ENCODE results near the gene CLSTN2.

CLSTN2 gene

DNA sequence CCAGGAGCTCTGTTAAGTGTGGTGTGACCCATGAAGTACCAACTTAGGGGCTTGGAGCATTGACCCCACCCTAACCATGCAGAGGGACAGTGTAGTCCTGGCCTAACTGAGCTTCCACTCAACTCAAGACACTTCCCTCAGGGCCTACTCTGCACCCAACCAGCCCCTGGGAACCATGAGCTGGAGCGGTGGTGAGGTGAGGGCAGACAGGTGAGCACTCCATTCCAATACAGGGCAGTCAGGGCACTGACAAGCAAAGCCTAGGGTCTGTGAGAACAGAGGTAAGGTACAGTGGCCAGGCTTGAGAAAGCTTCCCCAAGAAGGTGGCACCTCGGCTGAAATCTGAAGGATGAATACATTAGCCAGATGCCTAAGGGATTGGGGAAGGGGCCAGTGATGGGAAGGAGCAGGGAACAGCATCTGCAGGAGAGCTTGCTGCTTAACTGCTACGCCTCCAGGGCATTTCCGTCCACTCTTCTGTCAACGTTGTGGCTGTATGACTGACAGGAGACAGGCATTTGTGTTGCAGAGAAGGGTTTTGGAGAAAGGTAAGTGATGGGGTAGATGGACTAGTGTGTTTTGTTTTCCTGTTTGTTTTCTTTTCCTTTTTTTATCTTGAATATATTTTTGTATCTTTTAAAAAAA, 499.4 kb downstream of the CLSTN2 start:
- DNase-seq: no peak

GRCh38 chr3:140436421-140436820, 501.4 kb downstream of the CLSTN2 start:
- no peak for DNase-seq

GRCh38 chr3:140438736-140439470, 503.9 kb downstream of the CLSTN2 start:
- DNase-seq: no peak

GRCh38 chr3:140439527-140439926, 504.5 kb downstream of the CLSTN2 start:
- no peak for DNase-seq

DNA sequence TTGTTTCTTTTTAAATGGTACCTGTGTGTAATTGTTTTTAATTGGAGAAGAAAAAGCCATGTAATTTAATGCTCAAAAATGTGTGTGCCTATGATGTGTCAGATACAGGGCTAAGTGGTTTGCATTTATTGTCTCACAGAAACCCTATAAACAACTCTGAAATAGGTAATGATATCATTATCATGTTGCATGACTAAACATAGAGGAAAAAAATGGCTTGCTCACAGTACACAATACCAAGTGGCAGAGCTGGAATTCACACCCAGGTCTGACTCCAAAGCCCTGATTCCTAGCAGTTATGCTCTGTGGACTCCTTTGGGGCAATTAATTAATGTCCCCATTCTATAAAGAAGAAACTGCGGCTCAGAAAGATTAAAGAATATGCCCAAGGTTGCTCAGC, 505.5 kb downstream of the CLSTN2 start:
- DNase-seq: no peak

GRCh38 chr3:140441006-140441405, 506.0 kb downstream of the CLSTN2 start:
- DNase-seq: no peak

GRCh38 chr3:140442621-140443020, 507.6 kb downstream of the CLSTN2 start:
- DNase-seq: no peak

DNA sequence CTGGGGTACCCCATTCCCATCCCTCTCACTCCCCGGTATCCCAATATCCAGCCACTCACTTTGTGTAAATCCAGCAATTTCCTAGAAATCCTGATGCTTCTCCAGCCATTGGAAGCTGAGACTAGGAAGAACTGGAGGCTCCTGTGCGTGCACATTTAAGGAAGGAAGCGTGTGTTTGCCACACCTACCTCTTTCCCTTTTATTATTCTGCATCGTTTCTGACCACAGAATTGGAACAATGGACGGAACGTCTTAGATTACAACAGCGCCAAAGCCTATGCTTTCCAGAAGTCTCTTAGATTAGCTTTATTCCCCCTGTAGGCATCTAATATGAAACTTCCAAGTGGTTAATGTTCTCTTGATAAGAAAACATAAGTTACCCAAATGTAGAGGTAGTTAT, 508.1 kb downstream of the CLSTN2 start:
- no peak for DNase-seq

GRCh38 chr3:140443806-140444205, 508.8 kb downstream of the CLSTN2 start:
- DNase-seq: no peak

GRCh38 chr3:140446734-140447133, 511.7 kb downstream of the CLSTN2 start:
- no peak for DNase-seq

DNA sequence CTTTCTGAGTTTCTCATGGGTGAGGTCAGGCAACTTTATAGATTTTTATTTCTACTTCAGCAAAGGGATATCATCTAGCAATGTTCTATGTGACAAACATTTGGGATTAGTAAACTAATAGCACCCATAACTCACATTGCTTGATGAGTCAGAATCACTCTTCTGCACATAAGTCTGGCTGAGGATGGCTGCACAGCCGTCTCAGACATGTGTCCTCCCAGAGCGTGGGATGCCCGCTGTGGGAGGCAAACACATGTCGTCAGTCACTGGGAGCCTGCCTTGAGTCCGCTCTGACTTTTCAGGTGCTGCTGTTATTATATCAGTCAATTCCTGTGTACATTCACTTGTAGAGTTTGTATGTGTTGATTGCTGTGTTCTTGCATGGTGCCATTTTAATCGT, 512.2 kb downstream of the CLSTN2 start:
- DNase-seq: no peak

GRCh38 chr3:140448001-140448400, 513.0 kb downstream of the CLSTN2 start:
- DNase-seq: no peak

DNA sequence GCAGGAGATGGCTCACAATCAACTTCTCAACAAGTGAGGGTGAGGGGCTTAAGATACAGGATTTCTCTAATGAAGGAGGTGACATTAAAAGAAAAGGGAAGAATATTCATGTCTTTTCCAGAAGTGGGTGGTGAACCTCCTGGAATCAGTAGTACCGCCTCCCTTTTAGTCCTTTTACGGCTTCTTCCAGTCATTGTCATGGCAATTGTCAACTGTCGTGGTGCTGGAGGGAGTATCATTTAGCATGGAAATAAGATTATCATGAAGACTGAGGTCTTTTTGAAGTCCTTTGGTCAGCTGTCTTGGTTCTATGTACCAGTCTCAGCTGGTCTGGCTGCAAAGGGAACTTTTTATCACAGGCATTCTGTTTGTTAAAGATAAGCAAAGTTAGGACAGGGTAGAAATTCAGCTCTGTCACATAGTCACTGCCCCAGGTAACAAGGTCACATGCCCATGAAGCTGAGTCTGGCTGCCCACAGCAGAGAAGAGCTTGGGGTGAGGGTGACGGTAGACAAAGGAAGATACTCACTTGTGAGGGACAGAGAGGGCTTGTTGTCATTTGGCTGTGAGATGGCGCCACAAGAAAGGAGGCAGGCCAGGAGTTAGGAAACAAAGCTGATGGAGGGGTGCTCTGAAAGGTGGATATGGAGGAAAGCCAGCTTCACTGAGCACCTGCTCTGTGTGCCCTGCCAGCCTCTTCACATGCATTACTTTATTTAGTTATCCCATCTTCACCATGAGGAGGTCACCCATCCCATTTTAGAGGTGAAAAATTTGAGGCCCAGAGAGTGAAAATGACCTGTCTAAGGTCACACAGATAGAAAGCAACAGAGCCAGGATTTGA, 514.6 kb downstream of the CLSTN2 start:
- no peak for DNase-seq

DNA sequence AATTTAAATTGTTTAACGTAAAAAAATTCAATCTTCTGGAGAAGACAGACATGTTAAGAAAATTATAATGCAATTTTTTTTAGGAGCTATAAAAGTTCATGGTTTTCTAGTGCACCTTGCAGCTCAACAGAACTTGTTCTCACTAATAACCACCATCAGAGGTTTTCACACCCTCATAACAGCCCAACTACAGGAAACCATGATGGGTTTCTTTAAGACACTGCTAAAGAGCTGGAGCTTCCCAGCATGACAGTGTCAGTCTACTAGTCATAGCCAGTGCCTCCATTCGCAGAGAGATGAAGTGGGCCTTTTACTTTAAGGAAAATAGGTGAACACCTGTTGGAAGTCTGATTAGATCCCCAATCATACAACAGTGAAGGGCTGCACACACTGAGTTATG, 518.8 kb downstream of the CLSTN2 start:
- no peak for DNase-seq

DNA sequence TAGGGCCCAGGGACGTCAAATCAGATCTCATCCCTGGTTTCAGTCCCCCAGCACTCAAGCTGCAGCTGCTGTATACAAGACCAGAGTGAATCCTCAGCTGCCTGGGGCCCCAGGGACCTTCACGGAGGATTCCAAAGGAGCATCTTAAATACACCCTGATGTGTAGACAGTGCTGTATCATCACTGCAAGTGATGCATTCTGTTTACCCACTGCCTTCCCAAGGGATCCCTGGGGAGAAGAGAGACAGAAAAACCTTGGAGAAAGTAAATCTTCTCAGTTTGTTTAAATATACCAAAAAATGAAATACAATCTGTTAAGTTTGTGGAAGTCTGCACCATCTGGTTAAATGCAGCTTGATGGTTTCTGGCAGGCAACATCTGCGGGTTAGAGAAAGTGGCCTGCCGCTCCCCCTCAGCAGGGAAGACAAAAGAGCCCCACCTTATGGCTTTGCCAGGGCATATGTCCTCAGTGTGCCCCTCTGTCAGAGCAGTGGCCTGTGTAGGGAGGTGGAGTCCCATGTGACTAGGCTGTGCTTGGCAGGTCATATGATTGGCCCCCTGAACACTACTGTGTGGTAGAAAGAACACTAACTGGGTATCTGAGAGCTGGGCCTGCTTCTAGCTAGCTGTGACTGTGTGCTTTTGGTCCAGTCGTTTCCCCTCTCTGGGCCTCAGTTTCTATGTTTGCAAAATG, 520.7 kb downstream of the CLSTN2 start:
- DNase-seq: no peak

- no peak for DNase-seq
Observed at GRCh38 chr3:140456974-140457373, 522.0 kb downstream of the CLSTN2 start.

DNA sequence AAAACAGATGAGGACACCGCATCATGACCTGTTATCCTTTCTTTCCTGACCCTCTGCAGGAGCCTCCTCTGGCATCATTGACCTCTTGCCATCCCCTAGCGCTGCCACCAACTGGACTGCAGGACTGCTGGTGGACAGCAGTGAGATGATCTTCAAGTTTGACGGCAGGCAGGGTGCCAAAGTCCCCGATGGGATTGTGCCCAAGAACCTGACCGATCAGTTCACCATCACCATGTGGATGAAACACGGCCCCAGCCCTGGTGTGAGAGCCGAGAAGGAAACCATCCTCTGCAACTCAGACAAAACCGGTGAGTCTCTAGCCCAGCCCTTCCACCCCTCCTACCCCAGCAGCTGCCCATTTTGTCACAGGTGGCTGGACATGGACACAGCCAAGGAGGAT, 524.5 kb downstream of the CLSTN2 start:
- no peak for DNase-seq

- DNase-seq: no peak
Observed at GRCh38 chr3:140461250-140461649, 526.3 kb downstream of the CLSTN2 start.

GRCh38 chr3:140463355-140463754, 528.4 kb downstream of the CLSTN2 start:
- no peak for DNase-seq

GRCh38 chr3:140465988-140466387, 531.0 kb downstream of the CLSTN2 start:
- DNase-seq: no peak

DNA sequence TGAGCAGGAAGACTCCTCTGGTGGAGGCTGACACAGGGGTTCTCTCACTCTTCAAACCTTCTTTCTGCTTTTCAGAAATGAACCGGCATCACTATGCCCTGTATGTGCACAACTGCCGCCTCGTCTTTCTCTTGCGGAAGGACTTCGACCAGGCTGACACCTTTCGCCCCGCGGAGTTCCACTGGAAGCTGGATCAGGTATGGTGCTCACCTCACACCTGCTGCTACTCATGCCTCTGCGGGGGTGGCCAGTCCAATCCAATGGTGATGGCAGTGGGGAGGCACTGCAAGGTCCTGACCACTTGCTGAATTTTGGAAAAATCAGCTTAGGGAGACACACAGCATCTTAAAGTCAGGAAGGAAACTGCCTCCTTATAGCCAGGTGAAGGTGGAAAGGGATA, 531.5 kb downstream of the CLSTN2 start:
- no peak for DNase-seq

- no peak for DNase-seq
Observed at GRCh38 chr3:140467104-140467577, 532.2 kb downstream of the CLSTN2 start.

DNA sequence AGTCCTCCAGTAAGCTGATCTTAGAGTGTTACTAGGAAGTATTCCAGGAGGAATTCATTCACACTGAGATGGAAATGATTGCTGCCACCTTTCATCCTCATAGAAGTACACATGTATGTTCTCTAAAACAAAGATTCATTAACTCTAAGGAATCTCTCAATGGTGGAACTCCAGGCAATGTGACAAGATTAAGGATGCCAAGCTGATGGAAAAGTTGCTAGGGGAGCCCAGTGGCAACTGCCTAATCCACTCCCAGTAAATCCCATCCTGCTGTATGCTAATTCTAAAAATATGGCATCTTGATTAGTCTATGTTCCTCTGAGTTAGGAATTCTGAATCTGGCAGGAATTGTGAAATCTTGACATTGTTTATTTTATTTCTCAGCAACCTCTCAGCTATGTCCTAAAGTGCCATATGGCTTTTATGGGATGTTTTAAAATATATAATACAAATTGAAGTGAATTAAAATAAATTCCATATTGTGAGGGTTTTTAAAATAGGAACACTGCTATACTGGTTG, 532.9 kb downstream of the CLSTN2 start:
- no peak for DNase-seq
